HG02973 (cell line): ENCODE measurements around the gene SOAT1.

ENCODE experiments used
- ATAC-seq: cut with Tn5 transposase; IDR thresholded peaks from one replicate; pipeline ENCODE4 v1.9.1; 2021; ENCODE audit warnings: moderate library complexity; ENCODE audit not compliant: unreplicated experiment

Gene SOAT1

DNA sequence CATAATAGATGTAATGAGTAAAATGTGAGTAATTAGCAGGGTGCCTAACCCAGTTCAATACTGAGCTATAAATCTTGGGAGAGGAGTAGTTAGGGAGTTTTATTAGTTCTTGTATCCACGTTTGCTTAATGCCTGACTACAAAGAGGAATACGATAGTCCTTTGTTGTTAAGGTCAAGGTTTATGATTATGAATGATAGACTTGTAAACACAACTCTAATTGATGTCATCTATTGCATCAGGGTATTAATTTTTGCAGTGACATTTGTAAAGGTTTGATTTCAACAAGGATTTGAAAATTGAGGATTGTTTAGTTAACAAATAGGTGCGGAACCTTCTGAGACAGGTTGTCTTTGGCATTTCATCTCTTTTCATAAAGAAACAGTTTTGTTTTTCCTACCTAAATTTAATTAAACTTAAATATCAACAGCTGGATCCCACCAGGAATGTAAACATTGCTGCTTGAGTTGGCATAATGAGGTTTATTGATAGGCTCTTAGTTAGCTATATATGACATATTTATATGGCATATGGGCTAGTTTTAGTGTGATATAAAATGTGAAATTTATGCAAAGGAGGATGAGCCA is 9.7 kb downstream of the SOAT1 start:
- no peak for ATAC-seq

GRCh38 chr1:179305450-179305849 is 11.9 kb downstream of the SOAT1 start:
- ATAC-seq, result no peak

DNA sequence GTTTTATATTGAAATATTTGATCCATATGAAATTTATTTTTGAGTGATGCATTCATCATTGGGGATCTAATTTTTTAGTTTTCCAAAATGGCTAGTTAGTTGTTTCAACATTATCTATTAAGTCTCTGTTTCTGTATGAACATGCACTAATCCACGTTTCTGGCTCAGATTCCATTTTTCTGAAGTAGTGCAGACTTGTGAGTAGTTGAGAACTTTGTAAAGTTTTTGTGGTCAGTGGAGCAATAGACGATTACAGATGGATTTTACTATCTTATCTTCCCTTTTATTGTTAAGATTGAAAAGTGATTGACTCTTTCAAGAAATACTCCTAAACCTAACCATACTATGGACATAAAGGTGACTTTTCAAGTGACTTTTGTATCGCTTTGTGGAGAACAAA is 16.7 kb downstream of the SOAT1 start:
- ATAC-seq, result no peak

DNA sequence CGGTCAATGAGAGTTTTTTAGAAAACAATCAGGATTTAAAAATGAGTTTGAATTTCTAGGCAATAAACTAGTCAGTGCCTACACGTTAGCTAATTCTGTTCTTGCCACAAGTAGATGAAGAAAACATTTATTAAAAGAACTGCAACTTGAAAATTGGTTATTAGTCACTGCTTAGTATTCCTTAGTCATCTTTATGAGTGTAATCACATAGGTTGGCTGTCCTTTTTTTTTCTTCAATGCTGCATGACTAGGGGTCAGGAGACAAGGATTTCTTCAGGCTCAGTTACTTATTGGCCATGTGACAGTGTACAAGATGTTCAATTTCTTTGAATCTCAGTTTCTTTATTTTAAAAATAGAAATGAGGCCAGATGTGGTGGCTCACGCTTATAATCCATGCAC is 17.1 kb downstream of the SOAT1 start:
- ATAC-seq, result no peak

GRCh38 chr1:179311149-179311700 is 17.6 kb downstream of the SOAT1 start:
- no peak for ATAC-seq

- no peak for ATAC-seq
Measured at GRCh38 chr1:179313004-179313403, 19.4 kb downstream of the SOAT1 start.

DNA sequence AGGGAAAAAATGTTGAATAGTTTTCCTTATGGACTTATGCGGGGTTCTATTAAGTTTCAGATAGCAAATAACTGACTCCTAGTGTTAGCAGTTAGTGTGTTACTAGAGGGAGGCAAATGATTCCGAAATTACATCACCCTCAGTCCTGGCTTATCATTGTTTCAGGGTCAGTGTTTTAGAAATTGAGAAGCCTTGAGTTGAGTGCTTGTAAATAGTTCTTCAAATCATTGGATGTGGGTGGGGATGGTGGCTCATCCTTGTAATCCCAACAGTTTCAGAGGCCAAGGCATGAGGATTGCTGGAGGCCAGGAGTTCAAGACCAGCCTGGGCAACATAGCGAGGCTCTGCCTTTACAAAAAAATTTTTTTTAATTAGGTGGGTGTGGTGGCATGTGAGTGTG is 21.3 kb downstream of the SOAT1 start:
- no peak for ATAC-seq

GRCh38 chr1:179318491-179318890 is 24.9 kb downstream of the SOAT1 start:
- ATAC-seq, result no peak

GRCh38 chr1:179321533-179322216 is 28.1 kb downstream of the SOAT1 start:
- no peak for ATAC-seq

DNA sequence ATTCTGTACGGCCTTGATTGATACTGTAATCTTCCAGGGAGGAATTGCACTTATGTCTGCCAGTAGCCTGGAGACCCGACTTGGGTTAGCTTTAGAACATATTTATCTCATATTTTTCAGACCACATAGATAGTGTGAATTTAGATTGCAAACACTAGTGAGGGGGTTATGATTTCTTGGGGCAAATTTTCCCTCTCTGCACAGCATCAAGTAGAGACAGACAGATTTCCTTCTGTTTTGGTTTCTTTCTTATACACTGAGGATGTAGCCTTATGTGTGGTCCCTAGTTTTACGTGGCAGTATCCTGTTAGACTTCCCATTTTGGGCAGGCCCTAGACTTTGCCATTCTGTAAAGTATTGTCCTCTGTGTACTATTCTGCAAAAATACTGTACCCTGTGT is 29.0 kb downstream of the SOAT1 start:
- ATAC-seq, result no peak

- ATAC-seq, result no peak
Measured at GRCh38 chr1:179323436-179323835, 29.8 kb downstream of the SOAT1 start.

GRCh38 chr1:179325836-179326235 is 32.2 kb downstream of the SOAT1 start:
- no peak for ATAC-seq

GRCh38 chr1:179326746-179327145 is 33.1 kb downstream of the SOAT1 start:
- ATAC-seq, result no peak

GRCh38 chr1:179327196-179327595 is 33.6 kb downstream of the SOAT1 start:
- ATAC-seq, result no peak

DNA sequence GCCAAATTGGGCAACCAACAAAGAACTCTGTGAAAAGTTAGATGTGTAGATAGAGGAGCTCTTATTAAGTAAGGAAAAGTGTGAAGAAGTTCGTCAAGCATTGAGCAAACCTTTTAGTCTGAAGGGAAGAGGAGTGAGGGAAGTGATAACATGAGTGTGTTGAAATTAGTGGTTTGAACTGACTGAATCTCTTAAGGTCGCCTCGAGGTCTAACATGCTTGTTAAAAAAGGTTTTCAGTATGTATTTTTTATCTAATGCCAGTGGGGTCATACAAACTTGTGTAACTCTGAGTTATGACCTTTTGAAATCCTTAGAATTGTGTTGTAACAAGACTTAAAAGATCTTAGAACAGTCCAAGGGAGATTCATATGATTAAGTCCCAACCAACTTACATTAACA is 34.1 kb downstream of the SOAT1 start:
- ATAC-seq, result no peak

DNA sequence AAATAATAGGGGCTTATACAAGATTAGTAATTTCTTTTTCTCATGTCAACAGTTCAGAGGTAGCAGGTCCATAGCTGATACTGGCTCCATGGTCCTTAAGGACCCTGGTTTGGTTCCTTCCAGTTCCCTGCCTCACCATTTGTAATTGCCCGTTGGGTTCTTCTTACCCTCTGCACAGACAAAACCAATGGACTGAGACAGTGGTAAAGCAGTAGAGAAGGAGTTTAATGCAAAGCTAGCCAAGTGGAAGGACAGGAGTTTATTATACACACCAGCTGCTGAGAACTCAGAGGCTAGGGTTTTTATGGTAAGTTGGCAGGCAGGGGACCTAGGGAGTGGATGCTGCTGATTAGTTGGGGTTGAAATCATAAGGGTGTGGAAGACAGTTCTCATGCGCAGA is 36.3 kb downstream of the SOAT1 start:
- no peak for ATAC-seq

DNA sequence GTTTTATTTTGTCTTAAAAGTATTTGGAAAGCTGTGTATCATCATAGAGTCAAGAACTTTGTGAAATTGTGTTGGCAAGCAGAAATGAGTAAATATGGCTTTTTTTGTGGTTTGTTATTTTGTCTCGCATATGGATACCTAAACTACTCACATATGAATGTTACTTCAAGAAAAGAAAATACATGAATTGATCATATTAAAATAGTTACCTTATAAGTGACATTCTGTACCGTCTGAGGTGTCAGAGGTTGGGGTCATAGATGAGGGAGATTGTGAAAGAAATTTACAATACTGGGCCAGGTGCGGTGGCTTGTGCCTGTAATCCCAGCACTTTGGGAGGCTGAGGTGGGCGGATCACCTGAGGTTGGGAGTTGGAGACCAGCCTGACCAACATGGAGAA is 40.8 kb downstream of the SOAT1 start:
- no peak for ATAC-seq

GRCh38 chr1:179337288-179337687 is 43.7 kb downstream of the SOAT1 start:
- ATAC-seq, result no peak

DNA sequence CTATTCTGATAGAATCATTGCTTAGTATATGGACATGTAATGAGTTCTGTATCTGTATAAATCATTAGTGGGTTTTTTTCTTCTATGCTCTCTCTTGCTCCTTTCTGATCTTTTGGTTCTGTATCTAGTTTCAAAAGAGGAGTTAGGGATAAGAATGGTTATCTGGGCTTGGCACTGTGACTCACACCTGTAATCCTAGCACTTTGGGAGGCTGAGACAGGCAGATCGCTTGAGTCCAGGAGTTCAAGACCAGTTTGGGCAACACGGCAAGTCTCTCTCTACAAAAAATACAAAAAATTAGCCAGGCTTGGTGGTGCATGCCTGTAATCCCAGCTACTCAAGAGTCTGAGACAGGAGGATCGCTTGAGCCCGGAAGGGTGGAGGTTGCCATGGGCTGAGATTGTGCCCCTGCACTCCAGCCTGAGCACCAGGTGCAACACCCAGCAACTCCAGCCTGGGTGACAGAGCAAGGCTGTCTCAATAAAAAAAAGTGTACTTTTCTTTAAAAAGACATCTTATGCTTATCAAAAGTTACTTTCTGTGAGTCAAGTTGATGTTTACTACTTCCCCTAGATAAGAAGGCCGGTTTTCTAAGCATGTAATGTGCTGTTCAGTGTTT is 44.5 kb downstream of the SOAT1 start:
- no peak for ATAC-seq

DNA sequence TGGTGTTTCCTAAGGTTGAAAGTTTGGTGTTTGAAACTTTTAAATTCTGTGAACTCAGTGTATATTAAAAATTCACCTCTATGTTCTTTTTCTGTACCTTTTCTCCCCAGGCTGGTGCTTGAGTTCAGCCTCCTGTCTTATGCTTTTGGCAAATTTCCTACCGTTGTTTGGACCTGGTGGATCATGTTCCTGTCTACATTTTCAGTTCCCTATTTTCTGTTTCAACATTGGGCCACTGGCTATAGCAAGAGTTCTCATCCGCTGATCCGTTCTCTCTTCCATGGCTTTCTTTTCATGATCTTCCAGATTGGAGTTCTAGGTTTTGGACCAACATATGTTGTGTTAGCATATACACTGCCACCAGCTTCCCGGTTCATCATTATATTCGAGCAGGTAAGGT is 47.3 kb downstream of the SOAT1 start:
- no peak for ATAC-seq

GRCh38 chr1:179341943-179342547 is 48.4 kb downstream of the SOAT1 start:
- ATAC-seq, result no peak
